Activated T-helper 2 cell treated with anti-CD3 and anti-CD28 coated beads, Interferon-gamma antibody, Interleukin-2, Interleukin-4, amounts not matched to agents 10 μg/mL and 5 μg/mL and 100 μg/mL, durations not matched to agents 14 hours and 24 hours and 36 hours (primary cell): ENCODE data around the gene TMED4. TPM values are rescaled to one million over a fixed set of nuclear protein-coding genes. Genes with fewer than 3 reads are reported as not detected.

Experiments
- total RNA-seq: library from RNA; stranded (reverse); gene quantifications from 2 replicates; pipeline ENCODE4 v1.2.3, GENCODE V29; 2022

The TMED4 gene
- total RNA-seq, 1 donor from 2014 or later, result 75.1 TPM

Other genes starting within 250 kb of the TMED4 start
- 86.8 and 90.2 TPM in 2 replicates for gene NUDCD3, start 91.6 kb downstream of the TMED4 start, total RNA-seq
- not detected in 2 replicates for gene NPC1L1, start 40.9 kb downstream of the TMED4 start, total RNA-seq
- 131 and 135 TPM in 2 replicates for gene DDX56, start 8.3 kb downstream of the TMED4 start, total RNA-seq
- 105 and 109 TPM in 2 replicates for gene OGDH, start 24.4 kb upstream of the TMED4 start, total RNA-seq
- gene ZMIZ2, start 166.6 kb upstream of the TMED4 start, total RNA-seq, result 105 TPM in 2 replicates
- gene PPIA, start 214.4 kb upstream of the TMED4 start, total RNA-seq, result 2,442 and 2,446 TPM in 2 replicates